HL-60 (cell line): Measurements from ENCODE around the gene RUNX2.

ENCODE experiments used
- POLR2AphosphoS5 ChIP-seq: IDR thresholded peaks from 2 replicates; pipeline ENCODE4 v1.6.1; 2012; ENCODE audit warnings: low read depth
- REST ChIP-seq: IDR thresholded peaks from 2 replicates; pipeline ENCODE4 v1.6.1; 2012; ENCODE audit warnings: low read depth; ENCODE audit not compliant: insufficient replicate concordance
- TF ChIP-seq, protein P1 (sequence below): IDR thresholded peaks from one replicate; pipeline ENCODE4 v1.5.1; 2011; ENCODE audit warnings: low read length, control low read depth, inconsistent platforms; ENCODE audit not compliant: insufficient read depth

DNA sequence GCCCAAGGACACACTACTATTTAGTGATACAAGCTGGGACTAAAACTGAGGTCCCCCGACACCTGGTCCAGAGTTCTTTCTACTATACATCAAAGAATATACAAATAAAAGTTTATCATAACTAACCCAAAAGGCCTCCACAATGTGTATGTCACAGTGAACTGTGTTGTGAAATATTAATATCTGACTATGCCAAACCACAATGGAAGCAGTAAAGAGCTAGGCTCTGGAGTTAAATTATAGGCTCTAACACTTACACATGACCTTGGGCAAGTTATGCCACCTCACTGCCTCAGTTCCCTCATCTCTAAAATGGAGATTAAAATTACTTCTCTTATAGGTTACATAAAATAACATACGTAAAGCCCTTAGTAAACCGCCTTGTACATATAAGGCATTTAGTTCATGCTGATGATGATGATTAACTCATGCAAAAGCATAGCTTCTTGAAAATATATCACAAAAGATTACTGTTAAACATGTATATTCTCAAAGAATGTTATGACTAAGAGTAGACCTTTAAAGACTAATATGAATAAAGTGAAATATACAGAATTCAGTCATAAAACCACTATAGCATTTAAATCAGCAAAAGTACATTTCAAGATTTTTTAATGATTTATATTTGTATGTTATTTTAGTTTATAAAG is 43.9 kb downstream of the RUNX2 start:
- TF ChIP-seq, protein P1, sequence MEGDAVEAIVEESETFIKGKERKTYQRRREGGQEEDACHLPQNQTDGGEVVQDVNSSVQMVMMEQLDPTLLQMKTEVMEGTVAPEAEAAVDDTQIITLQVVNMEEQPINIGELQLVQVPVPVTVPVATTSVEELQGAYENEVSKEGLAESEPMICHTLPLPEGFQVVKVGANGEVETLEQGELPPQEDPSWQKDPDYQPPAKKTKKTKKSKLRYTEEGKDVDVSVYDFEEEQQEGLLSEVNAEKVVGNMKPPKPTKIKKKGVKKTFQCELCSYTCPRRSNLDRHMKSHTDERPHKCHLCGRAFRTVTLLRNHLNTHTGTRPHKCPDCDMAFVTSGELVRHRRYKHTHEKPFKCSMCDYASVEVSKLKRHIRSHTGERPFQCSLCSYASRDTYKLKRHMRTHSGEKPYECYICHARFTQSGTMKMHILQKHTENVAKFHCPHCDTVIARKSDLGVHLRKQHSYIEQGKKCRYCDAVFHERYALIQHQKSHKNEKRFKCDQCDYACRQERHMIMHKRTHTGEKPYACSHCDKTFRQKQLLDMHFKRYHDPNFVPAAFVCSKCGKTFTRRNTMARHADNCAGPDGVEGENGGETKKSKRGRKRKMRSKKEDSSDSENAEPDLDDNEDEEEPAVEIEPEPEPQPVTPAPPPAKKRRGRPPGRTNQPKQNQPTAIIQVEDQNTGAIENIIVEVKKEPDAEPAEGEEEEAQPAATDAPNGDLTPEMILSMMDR: no peak
- no peak for TF ChIP-seq POLR2AphosphoS5
- no peak for TF ChIP-seq REST
